H1 (cell line): ENCODE data around the gene RIPOR2.

ENCODE experiments used
- BACH1 ChIP-seq: IDR thresholded peaks from 2 replicates; pipeline ENCODE4 v1.6.1; 2012; ENCODE audit warnings: low read length, improper control_type of control experiment
- CHD2 ChIP-seq: IDR thresholded peaks from 2 replicates; pipeline ENCODE4 v1.6.1; 2012; ENCODE audit warnings: low read length, improper control_type of control experiment
- EGR1 ChIP-seq: IDR thresholded peaks from 2 replicates; pipeline ENCODE4 v1.6.1; 2011; ENCODE audit warnings: low read depth, low read length, borderline replicate concordance
- EZH2 ChIP-seq: fragments of 200-600 bp; sonication (generic); IDR thresholded peaks from 2 replicates; pipeline ENCODE4 v1.7.1; 2012; ENCODE audit warnings: low read depth, mild to moderate bottlenecking, moderate library complexity, low read length, inconsistent platforms; ENCODE audit not compliant: severe bottlenecking
- HDAC6 ChIP-seq: IDR thresholded peaks from one replicate; pipeline ENCODE4 v1.7.1; 2012; ENCODE audit warnings: low read depth, mild to moderate bottlenecking, inconsistent platforms, low read length, moderate library complexity
- JUN ChIP-seq: IDR thresholded peaks from 2 replicates; pipeline ENCODE4 v1.6.1; 2011; ENCODE audit warnings: low read depth, mild to moderate bottlenecking, improper control_type of control experiment, low read length
- MAFK ChIP-seq: IDR thresholded peaks from 2 replicates; pipeline ENCODE4 v1.6.1; 2012; ENCODE audit warnings: low read depth, mild to moderate bottlenecking, improper control_type of control experiment, low read length
- MAX ChIP-seq: IDR thresholded peaks from 2 replicates; pipeline ENCODE4 v1.6.1; 2012; ENCODE audit warnings: inconsistent platforms
- POLR2A ChIP-seq, 2 experiments: IDR thresholded peaks; 1 replicate in 1 of 2; 2 replicates in 1 of 2; pipeline ENCODE4 v1.6.1; 2011; ENCODE audit warnings: low read depth in 2 of 2, low read length in 2 of 2, mild to moderate bottlenecking in 2 of 2; ENCODE audit errors: control extremely low read depth in 1 of 2
- RXRA ChIP-seq: IDR thresholded peaks from 2 replicates; pipeline ENCODE4 v1.6.1; 2011; ENCODE audit warnings: low read depth, mild to moderate bottlenecking, low read length, moderate library complexity; ENCODE audit not compliant: insufficient read depth
- TBP ChIP-seq: IDR thresholded peaks from 2 replicates; pipeline ENCODE4 v1.6.1; 2011; ENCODE audit warnings: low read depth, low read length, improper control_type of control experiment
- YY1 ChIP-seq: IDR thresholded peaks from 2 replicates; pipeline ENCODE4 v1.6.1; 2011; ENCODE audit warnings: low read depth, mild to moderate bottlenecking, low read length
- TF ChIP-seq, protein P1 (sequence below), 3 experiments: IDR thresholded peaks; 1 replicate in 2 of 3; 2 replicates in 1 of 3; pipeline versions ENCODE4 v1.5.1 to v1.6.1; 2011; ENCODE audit warnings: low read length in 3 of 3, mild to moderate bottlenecking in 3 of 3, inconsistent platforms in 2 of 3, low read depth in 1 of 3, moderate library complexity in 1 of 3; ENCODE audit not compliant: insufficient read depth in 1 of 3; ENCODE audit errors: control extremely low read depth in 1 of 3

- TF ChIP-seq, protein P1, sequence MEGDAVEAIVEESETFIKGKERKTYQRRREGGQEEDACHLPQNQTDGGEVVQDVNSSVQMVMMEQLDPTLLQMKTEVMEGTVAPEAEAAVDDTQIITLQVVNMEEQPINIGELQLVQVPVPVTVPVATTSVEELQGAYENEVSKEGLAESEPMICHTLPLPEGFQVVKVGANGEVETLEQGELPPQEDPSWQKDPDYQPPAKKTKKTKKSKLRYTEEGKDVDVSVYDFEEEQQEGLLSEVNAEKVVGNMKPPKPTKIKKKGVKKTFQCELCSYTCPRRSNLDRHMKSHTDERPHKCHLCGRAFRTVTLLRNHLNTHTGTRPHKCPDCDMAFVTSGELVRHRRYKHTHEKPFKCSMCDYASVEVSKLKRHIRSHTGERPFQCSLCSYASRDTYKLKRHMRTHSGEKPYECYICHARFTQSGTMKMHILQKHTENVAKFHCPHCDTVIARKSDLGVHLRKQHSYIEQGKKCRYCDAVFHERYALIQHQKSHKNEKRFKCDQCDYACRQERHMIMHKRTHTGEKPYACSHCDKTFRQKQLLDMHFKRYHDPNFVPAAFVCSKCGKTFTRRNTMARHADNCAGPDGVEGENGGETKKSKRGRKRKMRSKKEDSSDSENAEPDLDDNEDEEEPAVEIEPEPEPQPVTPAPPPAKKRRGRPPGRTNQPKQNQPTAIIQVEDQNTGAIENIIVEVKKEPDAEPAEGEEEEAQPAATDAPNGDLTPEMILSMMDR (IDR thresholded peaks at IDR 0.05; ENCODE audit: control extremely low read depth in 1 of 3, insufficient read depth in 1 of 3, low read depth in 1 of 3, low read length in 3 of 3): no peak
- TF ChIP-seq MAX (no peak), EZH2 (no peak), MAFK (no peak), HDAC6 (no peak), BACH1 (no peak), TBP (no peak), YY1 (no peak), POLR2A (IDR thresholded peaks at IDR 0.05; ENCODE audit: control extremely low read depth in 1 of 2, low read depth in 2 of 2, low read length in 2 of 2) (no peak), JUN (no peak), EGR1 (no peak), CHD2 (no peak), RXRA (no peak)
Measured at GRCh38 chr6:24890471-24890870, 45.3 kb downstream of the RIPOR2 start.
